ENCODE results near the gene RYR1. TPM values are rescaled to one million over a fixed set of nuclear protein-coding genes. Genes with fewer than 3 reads are reported as not detected.

The RYR1 gene
- polyA plus RNA-seq, 1 of the 3 experiments (the other 2 are of a cell fraction): under 0.01 TPM

GRCh38 chr19:38417146-38417543 lies 16.3 kb upstream of the RYR1 start:
- H3K27ac ChIP-seq (ENCODE audit: low read depth in 2 of 2, low read length in 1 of 2): no peak overlapping the region
- H3K9ac ChIP-seq: no peak overlapping the region
- no peak overlapping the region for H3K4me3 ChIP-seq (ENCODE audit: low read depth in 2 of 2, low read length in 1 of 2)
- CTCF ChIA-PET: interaction anchor here (1.1 kb wide), 1 partner anchor 14 kb away, joined by 3 read pairs; the partner anchor contains the start of gene FAM98C
- no peaks in the 10 kb centered on the region for H3K27me3 ChIP-seq (ENCODE audit: insufficient read depth)
- H3F3A ChIP-seq (replicated peaks; ENCODE audit: insufficient read depth): no peaks in the 10 kb centered on the region
- no peak overlapping the region for H2AFZ ChIP-seq (ENCODE audit: low read depth)
- WGBS (ENCODE audit: low lambda C conversion rate): 80% methylated on average over 8 of the region's 8 CpGs
- TF ChIP-seq TCF12 (IDR thresholded peaks at IDR 0.05) (no peak), MEF2A (IDR thresholded peaks at IDR 0.05; ENCODE audit: borderline replicate concordance, low read depth) (no peak), SIN3A (IDR thresholded peaks at IDR 0.05; ENCODE audit: borderline replicate concordance, low read depth, low read length) (no peak), TEAD4 (IDR thresholded peaks at IDR 0.05; ENCODE audit: borderline replicate concordance, insufficient read depth) (no peak), MXI1 (IDR thresholded peaks at IDR 0.05; ENCODE audit: low read depth, low read length) (no peak)
- POLR2A ChIA-PET: no interaction called here
- H3K4me1 ChIP-seq (ENCODE audit: control insufficient read depth in 1 of 2, insufficient read depth in 2 of 2, low read depth in 1 of 2, low read length in 1 of 2): no peaks in the 10 kb centered on the region
- no peak overlapping the region for H3K4me2 ChIP-seq
- H3K9me2 ChIP-seq: no peaks in the 10 kb centered on the region
- no peaks in the 10 kb centered on the region for H3K9me3 ChIP-seq
- no peaks in the 10 kb centered on the region for H3K79me2 ChIP-seq (ENCODE audit: insufficient read depth)
- H3K36me3 ChIP-seq (replicated peaks in 1 of 2; ENCODE audit: control insufficient read depth in 1 of 2, insufficient read depth in 2 of 2, low read length in 1 of 2): no peaks in the 10 kb centered on the region
- DNase-seq: no peak
- no peaks in the 10 kb centered on the region for H4K20me1 ChIP-seq (ENCODE audit: insufficient read depth)

DNA sequence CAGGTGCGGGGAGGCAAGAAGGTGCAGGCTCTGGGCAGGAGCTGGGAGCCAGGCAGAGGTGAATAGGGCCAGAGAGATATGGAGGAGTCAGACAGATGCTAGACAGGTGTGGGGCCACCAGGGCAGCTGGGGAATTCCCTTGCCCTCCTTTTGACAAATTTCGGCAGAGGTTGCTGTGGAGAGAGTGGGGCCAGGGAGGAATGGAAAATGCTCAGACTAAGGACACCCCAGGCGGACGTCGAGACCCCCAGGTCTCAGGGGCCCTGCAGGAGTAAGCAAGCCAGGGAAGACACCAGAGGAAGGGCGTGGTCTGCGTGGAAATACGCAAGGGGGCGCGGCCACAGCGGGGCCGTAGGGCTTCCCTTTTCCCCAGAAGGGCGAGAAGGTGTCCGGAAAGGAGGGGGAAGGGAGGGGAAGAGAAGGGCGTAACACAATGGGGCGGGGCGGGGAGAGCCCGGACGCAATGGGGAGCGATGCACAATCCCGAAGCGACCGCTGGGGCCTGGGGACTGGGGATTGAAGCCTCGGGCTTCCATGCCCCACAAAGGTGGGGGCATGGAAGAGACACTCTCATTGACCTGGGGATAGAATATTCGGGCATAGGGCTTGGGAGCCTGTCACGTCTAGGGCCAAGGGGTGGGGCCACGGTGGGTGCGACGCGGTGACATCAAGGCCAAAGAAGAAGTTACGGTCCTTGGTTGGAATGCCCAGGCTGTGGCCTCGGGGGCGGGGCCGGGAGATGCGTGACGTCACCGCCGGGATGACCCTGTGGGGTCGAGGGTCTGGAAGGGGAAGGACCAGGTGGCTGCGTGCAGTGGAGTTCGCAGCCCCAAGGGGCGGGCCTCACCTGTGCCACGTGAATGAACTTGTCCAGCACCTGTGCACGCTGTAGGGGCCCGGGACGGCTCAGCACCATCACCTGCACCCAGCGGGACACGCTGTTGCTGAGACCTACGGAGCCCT lies 15.7 kb upstream of the RYR1 start:
- H3K79me2 ChIP-seq (ENCODE audit: insufficient read depth): no peaks in the 10 kb centered on the region
- no peaks in the 10 kb centered on the region for H4K20me1 ChIP-seq (ENCODE audit: insufficient read depth)
- no peak overlapping the region for H2AFZ ChIP-seq (ENCODE audit: low read depth)
- 45% methylated on average over 40 of the region's 49 CpGs for WGBS (ENCODE audit: low lambda C conversion rate)
- H3K4me2 ChIP-seq: no peak overlapping the region
- H3F3A ChIP-seq (replicated peaks; ENCODE audit: insufficient read depth): no peaks in the 10 kb centered on the region
- ChIA-PET POLR2A (no interaction called here), CTCF (interaction anchor here (1.1 kb wide), 1 partner anchor 15 kb away, joined by 3 read pairs; the partner anchor contains the start of gene FAM98C)
- H3K9ac ChIP-seq: no peak overlapping the region
- H3K9me2 ChIP-seq: no peaks in the 10 kb centered on the region
- no peak for DNase-seq
- H3K4me3 ChIP-seq (ENCODE audit: low read depth in 2 of 2, low read length in 1 of 2): no peak overlapping the region
- no peaks in the 10 kb centered on the region for H3K9me3 ChIP-seq
- H3K4me1 ChIP-seq (ENCODE audit: control insufficient read depth in 1 of 2, insufficient read depth in 2 of 2, low read depth in 1 of 2, low read length in 1 of 2): no peaks in the 10 kb centered on the region
- no peak overlapping the region for H3K27ac ChIP-seq (ENCODE audit: low read depth in 2 of 2, low read length in 1 of 2)
- TF ChIP-seq SMC3 (IDR thresholded peaks at IDR 0.05; ENCODE audit: low read depth, low read length) (no peak), GATA2 (CRISPR knock-in tag; IDR thresholded peaks at IDR 0.05) (no peak), PBX3 (IDR thresholded peaks at IDR 0.05) (no peak), MEF2A (IDR thresholded peaks at IDR 0.05; ENCODE audit: borderline replicate concordance, low read depth) (no peak), FOXJ3 (CRISPR knock-in tag; IDR thresholded peaks at IDR 0.05) (no peak), TAF1 (IDR thresholded peaks at IDR 0.05; ENCODE audit: borderline replicate concordance, low read depth, low read length) (no peak), MXI1 (IDR thresholded peaks at IDR 0.05; ENCODE audit: low read depth, low read length) (no peak), FOSL2 (IDR thresholded peaks at IDR 0.05; ENCODE audit: borderline replicate concordance, low read depth) (no peak), RFX5 (IDR thresholded peaks at IDR 0.05; ENCODE audit: low read length) (no peak), FOXM1 (IDR thresholded peaks at IDR 0.05; ENCODE audit: low read depth) (no peak), JUND (IDR thresholded peaks at IDR 0.05) (no peak), GABPA (IDR thresholded peaks at IDR 0.05; ENCODE audit: low read depth) (no peak), MAX (IDR thresholded peaks at IDR 0.05; ENCODE audit: low read depth) (no peak), RAD21 (IDR thresholded peaks at IDR 0.05; ENCODE audit: low read length) (no peak), RCOR1 (IDR thresholded peaks at IDR 0.05; ENCODE audit: low read length) (no peak), ZBTB33 (IDR thresholded peaks at IDR 0.05; ENCODE audit: borderline replicate concordance, low read depth) (no peak), EP300 (IDR thresholded peaks at IDR 0.05; ENCODE audit: borderline replicate concordance in 1 of 2, low read depth in 1 of 2, low read length in 1 of 2) (no peak)
- TF ChIP-seq, protein P1, sequence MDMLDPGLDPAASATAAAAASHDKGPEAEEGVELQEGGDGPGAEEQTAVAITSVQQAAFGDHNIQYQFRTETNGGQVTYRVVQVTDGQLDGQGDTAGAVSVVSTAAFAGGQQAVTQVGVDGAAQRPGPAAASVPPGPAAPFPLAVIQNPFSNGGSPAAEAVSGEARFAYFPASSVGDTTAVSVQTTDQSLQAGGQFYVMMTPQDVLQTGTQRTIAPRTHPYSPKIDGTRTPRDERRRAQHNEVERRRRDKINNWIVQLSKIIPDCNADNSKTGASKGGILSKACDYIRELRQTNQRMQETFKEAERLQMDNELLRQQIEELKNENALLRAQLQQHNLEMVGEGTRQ (IDR thresholded peaks at IDR 0.05; ENCODE audit: borderline replicate concordance, low read depth, low read length): no peak
- no peaks in the 10 kb centered on the region for H3K36me3 ChIP-seq (replicated peaks in 1 of 2; ENCODE audit: control insufficient read depth in 1 of 2, insufficient read depth in 2 of 2, low read length in 1 of 2)
- H3K27me3 ChIP-seq (ENCODE audit: insufficient read depth): no peaks in the 10 kb centered on the region

Data from SK-N-SH (cell line).